MM.1S (cell line): ENCODE measurements around the gene IL1RL1.

Experiments used
- CTCF ChIP-seq: fragments of 300-600 bp; sonication (generic); IDR thresholded peaks from 2 replicates; pipeline ENCODE4 v1.5.1; 2016; ENCODE audit warnings: antibody characterized with exemption, low read length, mixed read lengths
- EZH2 ChIP-seq: fragments of 300-600 bp; sonication (generic); optimal IDR thresholded peaks from 2 replicates; pipeline ENCODE3; 2017; ENCODE audit warnings: low read depth, mild to moderate bottlenecking, antibody characterized with exemption, low read length, mixed read lengths
- EZH2phosphoT487 ChIP-seq: fragments of 300-600 bp; sonication (generic); IDR thresholded peaks from 2 replicates; pipeline ENCODE4 v1.6.1; 2018; ENCODE audit warnings: antibody characterized with exemption, low read length

GRCh38 chr2:102285368-102285767 lies 26.0 kb upstream of the IL1RL1 start:
- TF ChIP-seq EZH2phosphoT487 (no peak), CTCF (no peak), EZH2 (no peak)
